SK-N-SH treated with all-trans-retinoic acid at 6 μM for 48 hours (cell line): ENCODE results near the gene VSTM4.

Source experiments
- ATAC-seq: fragments of 200-7000 bp; cut with Tn5 transposase; 3 replicates; pipeline ENCODE4 v1.9.1; 2020; ENCODE audit warnings: mild to moderate bottlenecking, moderate library complexity
- ARNTL ChIP-seq: fragments of 450-650 bp; formaldehyde crosslinking; IDR thresholded peaks from 2 replicates; pipeline ENCODE4 v1.5.0; 2020; ENCODE audit warnings: low read depth, mild to moderate bottlenecking, moderate library complexity, borderline replicate concordance
- BACH2 ChIP-seq: fragments of 250-450 bp; sonication (Bioruptor Pico); IDR thresholded peaks from 2 replicates; pipeline ENCODE4 v1.9.0; 2021; ENCODE audit warnings: mild to moderate bottlenecking, borderline replicate concordance
- CSDC2 ChIP-seq: fragments of 250-450 bp; sonication (Bioruptor Pico); IDR thresholded peaks from 2 replicates; pipeline ENCODE4 v1.5.0; 2020; ENCODE audit warnings: mild to moderate bottlenecking, moderate library complexity
- GLIS3 ChIP-seq: fragments of 250-450 bp; sonication (Bioruptor Pico); IDR thresholded peaks from 2 replicates; pipeline ENCODE4 v1.5.0; 2020; ENCODE audit warnings: mild to moderate bottlenecking, moderate library complexity
- ISL1 ChIP-seq: fragments of 250-450 bp; sonication (Bioruptor Pico); IDR thresholded peaks from 2 replicates; pipeline ENCODE4 v2.1.2; 2022; ENCODE audit warnings: mild to moderate bottlenecking, moderate library complexity
- OSR1 ChIP-seq: fragments of 250-450 bp; sonication (Bioruptor Pico); IDR thresholded peaks from 2 replicates; pipeline ENCODE4 v1.8.0; 2022; ENCODE audit warnings: moderate library complexity, mild to moderate bottlenecking, inconsistent platforms
- PPARA ChIP-seq: fragments of 250-450 bp; sonication (Bioruptor Pico); IDR thresholded peaks from 2 replicates; pipeline ENCODE4 v1.5.0; 2020; ENCODE audit warnings: mild to moderate bottlenecking, borderline replicate concordance
- RARB ChIP-seq: fragments of 250-450 bp; sonication (Bioruptor Pico); IDR thresholded peaks from 2 replicates; pipeline ENCODE4 v1.8.0; 2021; ENCODE audit warnings: mild to moderate bottlenecking, moderate library complexity
- SNAI2 ChIP-seq: fragments of 250-450 bp; sonication (Bioruptor Pico); IDR thresholded peaks from 2 replicates; pipeline ENCODE4 v1.5.0; 2020; ENCODE audit warnings: mild to moderate bottlenecking, moderate library complexity
- TCF4 ChIP-seq: fragments of 250-450 bp; sonication (Bioruptor Pico); IDR thresholded peaks from 2 replicates; pipeline ENCODE4 v1.8.0; 2021; ENCODE audit warnings: mild to moderate bottlenecking, moderate library complexity, borderline replicate concordance
- ZC3H10 ChIP-seq: fragments of 250-450 bp; sonication (Bioruptor Pico); IDR thresholded peaks from 2 replicates; pipeline ENCODE4 v1.5.1; 2021; ENCODE audit warnings: mild to moderate bottlenecking, moderate library complexity
- ZFP3 ChIP-seq: fragments of 250-450 bp; sonication (Bioruptor Pico); IDR thresholded peaks from 2 replicates; pipeline ENCODE4 v1.5.0; 2020; ENCODE audit warnings: mild to moderate bottlenecking, moderate library complexity
- ZFP30 ChIP-seq: fragments of 450-650 bp; formaldehyde crosslinking; IDR thresholded peaks from 2 replicates; pipeline ENCODE4 v1.5.0; 2022; ENCODE audit warnings: mild to moderate bottlenecking, moderate library complexity
- ZNF565 ChIP-seq: fragments of 450-650 bp; formaldehyde crosslinking; conservative IDR thresholded peaks from 2 replicates; pipeline ENCODE4 v1.5.0; 2020; ENCODE audit warnings: low read depth, mild to moderate bottlenecking, moderate library complexity
- ZNF70 ChIP-seq: fragments of 450-650 bp; formaldehyde crosslinking; IDR thresholded peaks from 2 replicates; pipeline ENCODE4 v1.5.0; 2020; ENCODE audit warnings: mild to moderate bottlenecking, moderate library complexity
- ZNF8 ChIP-seq: fragments of 450-650 bp; formaldehyde crosslinking; IDR thresholded peaks from 2 replicates; pipeline ENCODE4 v1.5.0; 2020; ENCODE audit warnings: mild to moderate bottlenecking, moderate library complexity
- TF ChIP-seq, protein P1 (sequence below): fragments of 250-450 bp; sonication (Bioruptor Pico); IDR thresholded peaks from 2 replicates; pipeline ENCODE4 v1.8.0; 2021; ENCODE audit warnings: low read depth, mild to moderate bottlenecking, moderate library complexity, borderline replicate concordance
- TF ChIP-seq, protein P2 (sequence below): fragments of 250-450 bp; sonication (Bioruptor Pico); IDR thresholded peaks from 2 replicates; pipeline ENCODE4 v1.5.0; 2020; ENCODE audit warnings: mild to moderate bottlenecking, moderate library complexity
- TF ChIP-seq, protein P3 (sequence below): fragments of 250-450 bp; sonication (Bioruptor Pico); IDR thresholded peaks from 2 replicates; pipeline ENCODE4 v1.5.1; 2021; ENCODE audit warnings: mild to moderate bottlenecking, moderate library complexity
- TF ChIP-seq, protein P4 (sequence below): fragments of 250-450 bp; sonication (Bioruptor Pico); IDR thresholded peaks from 2 replicates; pipeline ENCODE4 v1.5.1; 2020; ENCODE audit warnings: low read depth, mild to moderate bottlenecking, moderate library complexity

The VSTM4 gene

GRCh38 chr10:49104323-49104722 is 11.0 kb downstream of the VSTM4 start:
- TF ChIP-seq ZNF565 (CRISPR knock-in tag) (no peak), TCF4 (CRISPR knock-in tag) (no peak)

DNA sequence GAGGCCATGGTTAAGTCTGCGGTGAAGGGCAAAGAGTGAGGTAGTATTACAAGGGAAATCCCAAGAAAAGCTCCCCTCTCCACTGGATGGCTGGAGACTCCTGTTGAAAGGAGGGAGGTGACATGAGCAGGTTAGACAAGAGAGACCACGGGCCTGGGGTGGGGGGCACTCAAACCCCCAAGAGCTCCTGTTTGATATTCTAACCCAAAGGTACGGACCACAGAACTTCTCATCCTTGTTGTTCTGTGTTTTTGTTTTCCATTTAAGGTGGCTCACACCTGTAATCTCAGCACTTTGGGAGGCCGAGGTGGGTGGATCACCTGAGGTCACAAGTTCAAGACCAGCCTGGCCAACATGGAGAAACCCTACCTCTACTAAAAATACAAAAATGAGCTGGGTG is 11.6 kb downstream of the VSTM4 start:
- TF ChIP-seq RARB (CRISPR knock-in tag) (no peak), ZC3H10 (CRISPR knock-in tag) (no peak), ZNF70 (no peak), ZFP30 (no peak), PPARA (CRISPR knock-in tag) (no peak), OSR1 (CRISPR knock-in tag) (no peak), GLIS3 (CRISPR knock-in tag) (no peak)
- TF ChIP-seq, protein P1, sequence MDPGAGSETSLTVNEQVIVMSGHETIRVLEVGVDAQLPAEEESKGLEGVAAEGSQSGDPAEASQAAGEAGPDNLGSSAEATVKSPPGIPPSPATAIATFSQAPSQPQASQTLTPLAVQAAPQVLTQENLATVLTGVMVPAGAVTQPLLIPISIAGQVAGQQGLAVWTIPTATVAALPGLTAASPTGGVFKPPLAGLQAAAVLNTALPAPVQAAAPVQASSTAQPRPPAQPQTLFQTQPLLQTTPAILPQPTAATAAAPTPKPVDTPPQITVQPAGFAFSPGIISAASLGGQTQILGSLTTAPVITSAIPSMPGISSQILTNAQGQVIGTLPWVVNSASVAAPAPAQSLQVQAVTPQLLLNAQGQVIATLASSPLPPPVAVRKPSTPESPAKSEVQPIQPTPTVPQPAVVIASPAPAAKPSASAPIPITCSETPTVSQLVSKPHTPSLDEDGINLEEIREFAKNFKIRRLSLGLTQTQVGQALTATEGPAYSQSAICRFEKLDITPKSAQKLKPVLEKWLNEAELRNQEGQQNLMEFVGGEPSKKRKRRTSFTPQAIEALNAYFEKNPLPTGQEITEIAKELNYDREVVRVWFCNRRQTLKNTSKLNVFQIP (CRISPR knock-in tag), result no peak
- TF ChIP-seq, protein P2, sequence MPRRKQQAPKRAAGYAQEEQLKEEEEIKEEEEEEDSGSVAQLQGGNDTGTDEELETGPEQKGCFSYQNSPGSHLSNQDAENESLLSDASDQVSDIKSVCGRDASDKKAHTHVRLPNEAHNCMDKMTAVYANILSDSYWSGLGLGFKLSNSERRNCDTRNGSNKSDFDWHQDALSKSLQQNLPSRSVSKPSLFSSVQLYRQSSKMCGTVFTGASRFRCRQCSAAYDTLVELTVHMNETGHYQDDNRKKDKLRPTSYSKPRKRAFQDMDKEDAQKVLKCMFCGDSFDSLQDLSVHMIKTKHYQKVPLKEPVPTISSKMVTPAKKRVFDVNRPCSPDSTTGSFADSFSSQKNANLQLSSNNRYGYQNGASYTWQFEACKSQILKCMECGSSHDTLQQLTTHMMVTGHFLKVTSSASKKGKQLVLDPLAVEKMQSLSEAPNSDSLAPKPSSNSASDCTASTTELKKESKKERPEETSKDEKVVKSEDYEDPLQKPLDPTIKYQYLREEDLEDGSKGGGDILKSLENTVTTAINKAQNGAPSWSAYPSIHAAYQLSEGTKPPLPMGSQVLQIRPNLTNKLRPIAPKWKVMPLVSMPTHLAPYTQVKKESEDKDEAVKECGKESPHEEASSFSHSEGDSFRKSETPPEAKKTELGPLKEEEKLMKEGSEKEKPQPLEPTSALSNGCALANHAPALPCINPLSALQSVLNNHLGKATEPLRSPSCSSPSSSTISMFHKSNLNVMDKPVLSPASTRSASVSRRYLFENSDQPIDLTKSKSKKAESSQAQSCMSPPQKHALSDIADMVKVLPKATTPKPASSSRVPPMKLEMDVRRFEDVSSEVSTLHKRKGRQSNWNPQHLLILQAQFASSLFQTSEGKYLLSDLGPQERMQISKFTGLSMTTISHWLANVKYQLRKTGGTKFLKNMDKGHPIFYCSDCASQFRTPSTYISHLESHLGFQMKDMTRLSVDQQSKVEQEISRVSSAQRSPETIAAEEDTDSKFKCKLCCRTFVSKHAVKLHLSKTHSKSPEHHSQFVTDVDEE (CRISPR knock-in tag), result no peak
- no peak for ATAC-seq

More at GRCh38 chr10:49104323-49104722, 11.0 kb downstream of the VSTM4 start:
- ATAC-seq, result no peak

- TF ChIP-seq, protein P2 (CRISPR knock-in tag), result no peak
- TF ChIP-seq BACH2 (CRISPR knock-in tag), result no peak
- TF ChIP-seq ZFP3 (CRISPR knock-in tag), result no peak
- TF ChIP-seq ZNF8 (CRISPR knock-in tag), result no peak
- TF ChIP-seq ZNF70, result no peak
- no peak for TF ChIP-seq ZNF565 (CRISPR knock-in tag)
- TF ChIP-seq GLIS3 (CRISPR knock-in tag), result no peak
- no peak for TF ChIP-seq ZFP30
- TF ChIP-seq SNAI2 (CRISPR knock-in tag), result no peak
- TF ChIP-seq ISL1 (CRISPR knock-in tag), result no peak
- TF ChIP-seq ZC3H10 (CRISPR knock-in tag), result no peak
- TF ChIP-seq, protein P1 (CRISPR knock-in tag), result no peak
- no peak for ATAC-seq
These were observed 16.3 kb downstream of the VSTM4 start for GRCh38 chr10:49099046-49099445.

GRCh38 chr10:49096890-49097445 is 18.4 kb downstream of the VSTM4 start:
- ATAC-seq, result no peak
- no peak for TF ChIP-seq ZFP3 (CRISPR knock-in tag)
- TF ChIP-seq CSDC2, result no peak
- no peak for TF ChIP-seq ZNF70
- TF ChIP-seq, protein P3, sequence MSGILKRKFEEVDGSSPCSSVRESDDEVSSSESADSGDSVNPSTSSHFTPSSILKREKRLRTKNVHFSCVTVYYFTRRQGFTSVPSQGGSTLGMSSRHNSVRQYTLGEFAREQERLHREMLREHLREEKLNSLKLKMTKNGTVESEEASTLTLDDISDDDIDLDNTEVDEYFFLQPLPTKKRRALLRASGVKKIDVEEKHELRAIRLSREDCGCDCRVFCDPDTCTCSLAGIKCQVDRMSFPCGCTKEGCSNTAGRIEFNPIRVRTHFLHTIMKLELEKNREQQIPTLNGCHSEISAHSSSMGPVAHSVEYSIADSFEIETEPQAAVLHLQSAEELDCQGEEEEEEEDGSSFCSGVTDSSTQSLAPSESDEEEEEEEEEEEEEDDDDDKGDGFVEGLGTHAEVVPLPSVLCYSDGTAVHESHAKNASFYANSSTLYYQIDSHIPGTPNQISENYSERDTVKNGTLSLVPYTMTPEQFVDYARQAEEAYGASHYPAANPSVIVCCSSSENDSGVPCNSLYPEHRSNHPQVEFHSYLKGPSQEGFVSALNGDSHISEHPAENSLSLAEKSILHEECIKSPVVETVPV (CRISPR knock-in tag), result no peak
- no peak for TF ChIP-seq ZC3H10 (CRISPR knock-in tag)
- TF ChIP-seq ZNF8 (CRISPR knock-in tag), result no peak
- no peak for TF ChIP-seq ARNTL (CRISPR knock-in tag)
- no peak for TF ChIP-seq ZNF565 (CRISPR knock-in tag)
- TF ChIP-seq TCF4 (CRISPR knock-in tag), result no peak
- TF ChIP-seq, protein P4, sequence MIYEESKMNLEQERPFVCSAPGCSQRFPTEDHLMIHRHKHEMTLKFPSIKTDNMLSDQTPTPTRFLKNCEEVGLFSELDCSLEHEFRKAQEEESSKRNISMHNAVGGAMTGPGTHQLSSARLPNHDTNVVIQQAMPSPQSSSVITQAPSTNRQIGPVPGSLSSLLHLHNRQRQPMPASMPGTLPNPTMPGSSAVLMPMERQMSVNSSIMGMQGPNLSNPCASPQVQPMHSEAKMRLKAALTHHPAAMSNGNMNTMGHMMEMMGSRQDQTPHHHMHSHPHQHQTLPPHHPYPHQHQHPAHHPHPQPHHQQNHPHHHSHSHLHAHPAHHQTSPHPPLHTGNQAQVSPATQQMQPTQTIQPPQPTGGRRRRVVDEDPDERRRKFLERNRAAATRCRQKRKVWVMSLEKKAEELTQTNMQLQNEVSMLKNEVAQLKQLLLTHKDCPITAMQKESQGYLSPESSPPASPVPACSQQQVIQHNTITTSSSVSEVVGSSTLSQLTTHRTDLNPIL (CRISPR knock-in tag), result no peak
- TF ChIP-seq, protein P2 (CRISPR knock-in tag), result no peak
- TF ChIP-seq ISL1 (CRISPR knock-in tag), result no peak
